H1 (cell line): ENCODE measurements around the gene PRIMA1. TPM values are rescaled to one million over a fixed set of nuclear protein-coding genes. Genes with fewer than 3 reads are reported as not detected.

Source experiments
- CHD7 ChIP-seq: fragments of 300-600 bp; sonication (generic); IDR thresholded peaks from 2 replicates; pipeline ENCODE4 v1.7.1; 2012; ENCODE audit warnings: low read length, moderate library complexity, mild to moderate bottlenecking, inconsistent platforms; ENCODE audit not compliant: insufficient replicate concordance
- HDAC2 ChIP-seq, 2 experiments: fragments of 300-600 bp in 1 of 2; sonication (generic) in 1 of 2; IDR thresholded peaks; 2 replicates each; pipeline ENCODE4 v1.6.1; 2011 to 2012; ENCODE audit warnings: low read depth in 2 of 2, low read length in 2 of 2, mild to moderate bottlenecking in 2 of 2, moderate library complexity in 2 of 2, borderline replicate concordance in 1 of 2, inconsistent platforms in 1 of 2
- SIX5 ChIP-seq: IDR thresholded peaks from 2 replicates; pipeline ENCODE4 v1.6.1; 2011; ENCODE audit warnings: mild to moderate bottlenecking, low read depth, low read length
- TEAD4 ChIP-seq: IDR thresholded peaks from 2 replicates; pipeline ENCODE4 v1.6.1; 2012; ENCODE audit warnings: low read depth, low read length, inconsistent platforms, mixed read lengths
- polyA plus RNA-seq, 7 experiments: library from polyadenylated mRNA; depleted of rRNA in 3 of 7; stranded (reverse) in 5 of 7; unstranded in 2 of 7; fragments of >200 nt in 5 of 7; fragments of 200-250 nt in 2 of 7; gene quantifications; 1 replicate in 5 of 7; 2 replicates in 1 of 7; 4 replicates in 1 of 7; pipeline versions ENCODE4 v1.2.1 to v1.2.3, GENCODE V29; 2011 to 2013; ENCODE audit warnings: missing spikeins in 2 of 7, mixed read lengths in 2 of 7
- total RNA-seq: library from RNA; stranded (reverse); fragmentation: NEBNext Ultra II Directional; extraction: Animal tissue kit (Norgen Biotek cat#: 25700); gene quantifications from 2 replicates; pipeline ENCODE4 v1.2.1, GENCODE V29; 2021
- TF ChIP-seq, protein P1 (sequence below): IDR thresholded peaks from 2 replicates; pipeline ENCODE4 v1.6.1; 2012; ENCODE audit warnings: low read length, inconsistent platforms
- TF ChIP-seq, protein P2 (sequence below): IDR thresholded peaks from 2 replicates; pipeline ENCODE4 v1.6.1; 2012; ENCODE audit warnings: inconsistent platforms

PRIMA1 gene
- total and polyA plus RNA-seq, 2 of the 8 experiments (the other 6 are each of a cell fraction or from before 2014, with no cell fraction given) = 2.8 to 4.5 TPM

GRCh38 chr14:93688239-93688666 is 100.0 kb downstream of the PRIMA1 start (continued):
- TF ChIP-seq CHD7 (peak; percentile 68), HDAC2 (IDR thresholded peaks at IDR 0.05; ENCODE audit: borderline replicate concordance in 1 of 2, low read depth in 2 of 2, low read length in 2 of 2) (peak in 1 of 2 experiments; percentile 61; a peak in 1 of 4 replicates), TEAD4 (peak; percentile 91), SIX5 (no peak)
- TF ChIP-seq, protein P1, sequence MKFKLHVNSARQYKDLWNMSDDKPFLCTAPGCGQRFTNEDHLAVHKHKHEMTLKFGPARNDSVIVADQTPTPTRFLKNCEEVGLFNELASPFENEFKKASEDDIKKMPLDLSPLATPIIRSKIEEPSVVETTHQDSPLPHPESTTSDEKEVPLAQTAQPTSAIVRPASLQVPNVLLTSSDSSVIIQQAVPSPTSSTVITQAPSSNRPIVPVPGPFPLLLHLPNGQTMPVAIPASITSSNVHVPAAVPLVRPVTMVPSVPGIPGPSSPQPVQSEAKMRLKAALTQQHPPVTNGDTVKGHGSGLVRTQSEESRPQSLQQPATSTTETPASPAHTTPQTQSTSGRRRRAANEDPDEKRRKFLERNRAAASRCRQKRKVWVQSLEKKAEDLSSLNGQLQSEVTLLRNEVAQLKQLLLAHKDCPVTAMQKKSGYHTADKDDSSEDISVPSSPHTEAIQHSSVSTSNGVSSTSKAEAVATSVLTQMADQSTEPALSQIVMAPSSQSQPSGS = 0 out of 2 replicates have a peak, but pooled peaks have one; percentile 74
- TF ChIP-seq, protein P2, sequence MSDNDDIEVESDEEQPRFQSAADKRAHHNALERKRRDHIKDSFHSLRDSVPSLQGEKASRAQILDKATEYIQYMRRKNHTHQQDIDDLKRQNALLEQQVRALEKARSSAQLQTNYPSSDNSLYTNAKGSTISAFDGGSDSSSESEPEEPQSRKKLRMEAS = peak; percentile 80
